Chondrocyte (in vitro differentiated cells): ENCODE results near the gene KCNE2. TPM values are rescaled to one million over a fixed set of nuclear protein-coding genes. Genes with fewer than 3 reads are reported as not detected.
A peak's percentile ranks its signal among the peaks of the same experiment; 100 is the strongest.

Source experiments
- DNase-seq: peaks from one replicate; pipeline ENCODE4 v3.0.0; 2021; ENCODE audit warnings: mixed read lengths, low spot score
- H3K27ac Mint-ChIP-seq: one replicate; pipeline ENCODE4 v1.8.0; 2021; ENCODE audit warnings: mild to moderate bottlenecking, moderate library complexity, mixed read lengths; ENCODE audit not compliant: unreplicated experiment
- H3K27me3 Mint-ChIP-seq: 2 replicates; pipeline ENCODE4 v1.8.0; 2021; ENCODE audit warnings: low read depth, mixed read lengths
- H3K36me3 Mint-ChIP-seq: 2 replicates; pipeline ENCODE4 v1.8.0; 2021; ENCODE audit warnings: low read depth, mixed read lengths
- H3K4me1 Mint-ChIP-seq: 2 replicates; pipeline ENCODE4 v1.8.0; 2021; ENCODE audit warnings: low read depth, mild to moderate bottlenecking, mixed read lengths
- H3K4me3 Mint-ChIP-seq: one replicate; pipeline ENCODE4 v1.8.0; 2021; ENCODE audit warnings: mild to moderate bottlenecking, moderate library complexity, mixed read lengths; ENCODE audit not compliant: unreplicated experiment
- H3K9me3 Mint-ChIP-seq: 2 replicates; pipeline ENCODE4 v1.8.0; 2021; ENCODE audit warnings: low read depth, mixed read lengths
- total RNA-seq: library from RNA; stranded (reverse); gene quantifications from 3 replicates; pipeline ENCODE4 v1.2.1, GENCODE V29; 2021
- TF ChIP-seq, protein P1 (sequence below): fragments of 200-600 bp; sonication (generic); IDR thresholded peaks from 2 replicates; pipeline ENCODE4 v1.5.0; 2021; ENCODE audit warnings: antibody characterized with exemption, mild to moderate bottlenecking, moderate library complexity

Gene KCNE2
- total RNA-seq, 1 donor from 2014 or later: 0.35 TPM

DNA sequence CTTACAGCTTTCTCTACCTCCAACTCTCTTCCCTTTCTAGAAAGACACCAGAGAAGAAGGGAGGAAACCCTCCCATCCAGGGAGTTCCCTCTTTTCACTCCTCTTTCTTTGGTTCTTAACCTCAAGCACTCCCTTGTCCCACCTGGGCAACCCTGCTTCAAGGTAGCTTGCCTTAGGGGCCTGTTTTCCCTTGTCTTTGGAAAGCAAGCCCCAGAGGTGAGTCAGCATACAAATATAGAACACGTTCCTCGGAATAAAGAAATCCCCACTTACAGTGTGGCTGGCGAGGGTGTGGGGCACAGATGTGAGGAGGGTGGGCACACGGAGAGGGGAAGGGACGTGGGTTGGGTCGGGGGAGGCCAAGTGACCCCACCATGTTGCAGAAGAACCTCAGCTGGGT, 26.1 kb upstream of the KCNE2 start:
- Mint-ChIP-seq H3K27me3 (no peaks in the 10 kb centered on the region), H3K9me3 (no peaks in the 10 kb centered on the region), H3K4me1 (peaks cover 92% of the 10 kb centered on the region), H3K27ac (peak overlapping the region; percentile 88), H3K36me3 (no peaks in the 10 kb centered on the region), H3K4me3 (no peak overlapping the region)
- DNase-seq: no peak
- TF ChIP-seq, protein P1, sequence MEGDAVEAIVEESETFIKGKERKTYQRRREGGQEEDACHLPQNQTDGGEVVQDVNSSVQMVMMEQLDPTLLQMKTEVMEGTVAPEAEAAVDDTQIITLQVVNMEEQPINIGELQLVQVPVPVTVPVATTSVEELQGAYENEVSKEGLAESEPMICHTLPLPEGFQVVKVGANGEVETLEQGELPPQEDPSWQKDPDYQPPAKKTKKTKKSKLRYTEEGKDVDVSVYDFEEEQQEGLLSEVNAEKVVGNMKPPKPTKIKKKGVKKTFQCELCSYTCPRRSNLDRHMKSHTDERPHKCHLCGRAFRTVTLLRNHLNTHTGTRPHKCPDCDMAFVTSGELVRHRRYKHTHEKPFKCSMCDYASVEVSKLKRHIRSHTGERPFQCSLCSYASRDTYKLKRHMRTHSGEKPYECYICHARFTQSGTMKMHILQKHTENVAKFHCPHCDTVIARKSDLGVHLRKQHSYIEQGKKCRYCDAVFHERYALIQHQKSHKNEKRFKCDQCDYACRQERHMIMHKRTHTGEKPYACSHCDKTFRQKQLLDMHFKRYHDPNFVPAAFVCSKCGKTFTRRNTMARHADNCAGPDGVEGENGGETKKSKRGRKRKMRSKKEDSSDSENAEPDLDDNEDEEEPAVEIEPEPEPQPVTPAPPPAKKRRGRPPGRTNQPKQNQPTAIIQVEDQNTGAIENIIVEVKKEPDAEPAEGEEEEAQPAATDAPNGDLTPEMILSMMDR: no peak

GRCh38 chr21:34338226-34338625, 25.6 kb upstream of the KCNE2 start:
- TF ChIP-seq, protein P1: no peak
- no peak for DNase-seq
- Mint-ChIP-seq H3K4me3 (no peak overlapping the region), H3K36me3 (no peaks in the 10 kb centered on the region), H3K27me3 (no peaks in the 10 kb centered on the region), H3K9me3 (no peaks in the 10 kb centered on the region), H3K4me1 (peaks cover 89% of the 10 kb centered on the region), H3K27ac (peak overlapping the region; percentile 88)

DNA sequence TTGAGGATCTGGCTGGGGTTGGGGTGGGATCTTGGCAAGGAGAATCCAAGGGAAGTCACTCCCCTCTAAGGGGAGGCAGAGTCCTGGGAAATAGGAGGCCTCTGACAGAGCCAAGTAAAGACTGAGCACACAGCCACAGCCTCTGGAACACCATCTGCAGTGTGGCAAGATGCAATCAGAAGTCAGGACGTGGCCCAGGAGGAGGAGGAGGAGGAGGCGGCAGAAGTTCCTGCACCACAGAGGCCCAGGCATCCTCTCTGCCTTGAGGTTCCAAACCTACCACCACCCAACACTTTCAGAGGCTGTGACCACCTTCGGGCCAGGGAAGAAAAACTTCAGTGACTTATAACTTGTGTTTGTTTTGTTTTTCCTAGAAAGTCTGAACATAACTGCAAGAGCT, 23.7 kb upstream of the KCNE2 start:
- no peaks in the 10 kb centered on the region for H3K36me3 Mint-ChIP-seq
- H3K27ac Mint-ChIP-seq: peak overlapping the region; percentile 32
- TF ChIP-seq, protein P1: no peak
- no peaks in the 10 kb centered on the region for H3K27me3 Mint-ChIP-seq
- no peaks in the 10 kb centered on the region for H3K9me3 Mint-ChIP-seq
- no peak for DNase-seq
- H3K4me1 Mint-ChIP-seq: peaks cover 93% of the 10 kb centered on the region
- no peak overlapping the region for H3K4me3 Mint-ChIP-seq

- TF ChIP-seq, protein P1: no peak
- no peak for DNase-seq
- no peaks in the 10 kb centered on the region for H3K27me3 Mint-ChIP-seq
- no peak overlapping the region for H3K4me3 Mint-ChIP-seq
- peak overlapping the region; percentile 57 for H3K27ac Mint-ChIP-seq
- peaks cover 93% of the 10 kb centered on the region for H3K4me1 Mint-ChIP-seq
- H3K9me3 Mint-ChIP-seq: no peaks in the 10 kb centered on the region
- no peaks in the 10 kb centered on the region for H3K36me3 Mint-ChIP-seq
Measured at GRCh38 chr21:34342476-34342875, 21.3 kb upstream of the KCNE2 start.

DNA sequence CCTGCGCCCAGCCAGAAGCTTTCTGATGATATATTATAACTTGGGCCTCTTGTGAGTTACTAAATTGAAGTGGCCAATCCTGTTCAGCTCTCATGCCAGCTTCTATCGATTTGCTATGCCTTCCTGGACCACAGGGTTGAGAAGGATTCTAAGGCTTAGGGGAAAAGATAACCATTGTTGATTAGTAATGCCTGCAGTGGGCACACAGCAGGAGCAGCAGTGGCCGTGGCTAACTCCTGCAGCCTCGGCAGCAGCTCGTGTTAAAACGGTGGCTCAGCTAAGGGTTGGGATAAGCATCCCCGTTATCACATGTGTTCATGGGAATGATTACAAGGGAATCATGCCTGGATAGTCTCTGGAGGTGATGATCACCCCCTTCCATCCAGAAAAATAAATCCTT, 20.5 kb upstream of the KCNE2 start:
- Mint-ChIP-seq H3K27me3 (no peaks in the 10 kb centered on the region), H3K4me1 (peaks cover 90% of the 10 kb centered on the region), H3K4me3 (no peak overlapping the region), H3K9me3 (peaks cover 4% of the 10 kb centered on the region), H3K36me3 (no peaks in the 10 kb centered on the region), H3K27ac (no peak overlapping the region)
- TF ChIP-seq, protein P1: no peak
- no peak for DNase-seq
